ENCODE results near the gene FAF1.

DNA sequence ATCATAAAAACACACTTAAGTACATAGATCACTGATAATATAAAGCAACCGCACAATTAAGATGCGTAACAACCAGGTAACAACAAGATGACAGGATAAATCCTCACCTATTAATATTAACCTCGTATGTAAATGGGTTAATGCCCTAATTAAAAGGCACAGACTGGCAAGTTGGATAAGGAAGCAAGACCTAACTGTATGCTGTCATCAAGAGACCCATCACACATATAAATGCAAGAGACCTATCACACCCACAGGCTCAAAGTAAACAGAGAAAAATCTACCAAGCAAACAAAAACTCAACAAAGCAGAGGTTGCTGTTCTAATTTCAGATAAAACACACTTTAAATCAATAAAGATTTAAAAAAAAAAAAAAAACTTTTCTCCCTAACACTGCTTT is 151.8 kb downstream of the FAF1 start:
- TF ChIP-seq, protein P1, sequence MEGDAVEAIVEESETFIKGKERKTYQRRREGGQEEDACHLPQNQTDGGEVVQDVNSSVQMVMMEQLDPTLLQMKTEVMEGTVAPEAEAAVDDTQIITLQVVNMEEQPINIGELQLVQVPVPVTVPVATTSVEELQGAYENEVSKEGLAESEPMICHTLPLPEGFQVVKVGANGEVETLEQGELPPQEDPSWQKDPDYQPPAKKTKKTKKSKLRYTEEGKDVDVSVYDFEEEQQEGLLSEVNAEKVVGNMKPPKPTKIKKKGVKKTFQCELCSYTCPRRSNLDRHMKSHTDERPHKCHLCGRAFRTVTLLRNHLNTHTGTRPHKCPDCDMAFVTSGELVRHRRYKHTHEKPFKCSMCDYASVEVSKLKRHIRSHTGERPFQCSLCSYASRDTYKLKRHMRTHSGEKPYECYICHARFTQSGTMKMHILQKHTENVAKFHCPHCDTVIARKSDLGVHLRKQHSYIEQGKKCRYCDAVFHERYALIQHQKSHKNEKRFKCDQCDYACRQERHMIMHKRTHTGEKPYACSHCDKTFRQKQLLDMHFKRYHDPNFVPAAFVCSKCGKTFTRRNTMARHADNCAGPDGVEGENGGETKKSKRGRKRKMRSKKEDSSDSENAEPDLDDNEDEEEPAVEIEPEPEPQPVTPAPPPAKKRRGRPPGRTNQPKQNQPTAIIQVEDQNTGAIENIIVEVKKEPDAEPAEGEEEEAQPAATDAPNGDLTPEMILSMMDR (IDR thresholded peaks at IDR 0.05; ENCODE audit: low read depth, low read length), result no peak
- TF ChIP-seq EZH2phosphoT487 (IDR thresholded peaks at IDR 0.05; ENCODE audit: low read depth), result no peak

Data from OCI-LY3 (cell line).